Psoas muscle (tissue), 8 donors: ENCODE results near the gene CCNC. TPM values are rescaled to one million over a fixed set of nuclear protein-coding genes. Genes with fewer than 3 reads are reported as not detected.
"Not testable (repeated sequence)": the region's sequence is repeated elsewhere in the genome, so short reads cannot be mapped to it uniquely, and the experiment has no call there.

Experiments
- ATAC-seq, 4 donors: fragments of 200-7000 bp; cut with Tn5 transposase; one replicate each; pipeline ENCODE4 v1.9.1; 2020; ENCODE audit warnings: moderate library complexity in 3 of 4, mild to moderate bottlenecking in 2 of 4
- DNase-seq, 2 donors: peaks; one replicate each; pipeline ENCODE4 v3.0.0-alpha.2; 2020
- H3K27ac ChIP-seq: fragments of 200-600 bp; one replicate; pipeline ENCODE4 v1.8.0; 2022
- H3K27me3 ChIP-seq, 3 donors: fragments of 200-600 bp in 1 of 3; one replicate each; pipeline versions ENCODE4 v1.6.1 to v1.8.0; 2013 to 2022; ENCODE audit warnings: low read length in 2 of 3, mild to moderate bottlenecking in 2 of 3, moderate library complexity in 1 of 3; ENCODE audit not compliant: insufficient read depth in 3 of 3
- H3K36me3 ChIP-seq, 2 donors: fragments of 200-600 bp in 1 of 2; one replicate each; pipeline versions ENCODE4 v1.6.1 to v1.8.0; 2013 to 2022; ENCODE audit warnings: low read depth in 1 of 2, mild to moderate bottlenecking in 1 of 2, moderate library complexity in 1 of 2; ENCODE audit not compliant: insufficient read depth in 1 of 2
- H3K4me1 ChIP-seq: fragments of 200-600 bp; one replicate; pipeline ENCODE4 v1.8.0; 2022
- H3K4me3 ChIP-seq: fragments of 200-600 bp; one replicate; pipeline ENCODE4 v1.8.0; 2022; ENCODE audit warnings: mild to moderate bottlenecking
- H3K9me3 ChIP-seq: fragments of 200-600 bp; one replicate; pipeline ENCODE4 v1.8.0; 2022
- CTCF ChIP-seq: fragments of 200-600 bp; IDR thresholded peaks from one replicate; pipeline ENCODE4 v1.8.0; 2022; ENCODE audit warnings: antibody characterized with exemption
- WGBS, 3 donors: extraction: QIAGEN DNeasy Blood & Tissue Kit; methylation state at CpG; one replicate each; pipeline versions ENCODE4 v1.1.6 to v1.1.7; 2013; 5-methylcytosine and 5-hydroxymethylcytosine counted together
- intact Hi-C, 2 donors: fragments of 100-400 bp; cut with DNase I; formaldehyde crosslinking; loops; one replicate each; pipeline versions ENCODE4 v1.11.0 to v1.14.2; 2022
- polyA plus RNA-seq, 3 donors: library from polyadenylated mRNA; stranded (reverse); fragments of 200-250 nt; gene quantifications; one replicate each; pipeline ENCODE4 v1.2.3, GENCODE V29; 2013
- total RNA-seq, 4 donors: library from RNA; stranded (reverse); fragmentation: NEBNext Ultra II Directional in 2 of 4; extraction: Animal tissue kit (Norgen Biotek cat#: 25700) in 2 of 4; gene quantifications; one replicate each; pipeline versions ENCODE4 v1.2.1 to v1.2.4, GENCODE V29; 2021 to 2023
- donor health status: healthy with polysubstance abuse.
- donor health status: DM: no; HTN: no; CAD: no; lungs with moderate emphysema.
- donor health status: Bipolar disorder and iron deficiency.
- donor health status: healthy.
- donor health status: DM: yes; HTN: yes; CAD: no.
- donor health status: DM: no; HTN: no; CAD: no.
- donor health status: DM: no; HTN: no; CAD: no.
- donor health status: DM: yes; HTN: yes; CAD: no.

Gene CCNC
- total and polyA plus RNA-seq, 7 donors, result 12.4 to 24.5 (median 18.6) TPM

DNA sequence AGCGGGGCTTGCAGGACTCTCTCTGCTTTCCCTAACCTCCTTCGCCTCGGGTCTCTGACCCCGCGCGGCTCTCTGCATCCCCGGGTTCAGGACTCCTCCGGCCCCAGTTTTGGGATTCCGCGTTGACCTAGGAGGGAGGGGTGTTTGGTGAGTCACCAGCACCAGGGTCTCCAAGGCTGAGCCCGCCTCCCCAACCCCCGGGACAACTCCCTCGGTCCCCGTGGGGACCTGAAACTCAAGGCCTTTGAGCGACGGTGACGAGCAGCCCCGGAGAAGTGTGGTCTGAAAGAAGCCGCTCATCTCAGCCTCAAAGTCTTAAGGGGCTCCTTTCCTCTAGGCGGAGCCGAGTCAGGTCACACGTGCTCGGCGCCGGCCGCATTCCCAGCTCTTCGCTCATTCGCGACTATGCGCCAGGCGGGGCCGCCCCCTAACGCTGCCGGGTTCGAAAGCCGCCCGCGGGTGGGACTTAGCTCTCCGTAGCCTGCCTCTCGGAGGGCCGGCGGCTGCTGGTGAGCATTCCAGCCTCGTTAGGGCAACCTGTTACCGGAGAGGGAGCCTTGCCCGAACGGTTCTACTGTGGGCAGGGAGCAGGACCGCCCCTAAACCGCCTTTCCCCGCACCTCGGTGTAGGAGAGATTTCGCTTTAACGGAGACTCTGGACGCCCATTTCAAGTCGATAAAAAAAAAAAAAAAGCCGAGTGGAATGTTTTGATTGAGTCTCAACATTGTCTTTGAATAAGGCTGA is 35.1 kb upstream of the CCNC start:
- ATAC-seq (peak; percentile 22 to 57 (median 34)), DNase-seq (peak in 1 of 2 donors; percentile 52)
- intact Hi-C loops, result no loop called here
- H3K36me3 ChIP-seq, result no peaks in the 10 kb centered on the region
- H3K4me1 ChIP-seq, result peaks cover 29% of the 10 kb centered on the region
- TF ChIP-seq CTCF, result no peak
- H3K27me3 ChIP-seq, result peaks cover 13 to 100% (median 56%) of the 10 kb centered on the region in 3 donors
- 1% methylated on average over 55 of the region's 55 CpGs for WGBS, 3 donors
- no peaks in the 10 kb centered on the region for H3K9me3 ChIP-seq
- no peak overlapping the region for H3K27ac ChIP-seq
- H3K4me3 ChIP-seq, result peak overlapping the region; percentile 59

GRCh38 chr6:99602520-99603420 is 34.3 kb upstream of the CCNC start:
- no peak overlapping the region for H3K27ac ChIP-seq
- no peaks in the 10 kb centered on the region for H3K36me3 ChIP-seq
- peaks cover 17 to 100% (median 47%) of the 10 kb centered on the region in 3 donors for H3K27me3 ChIP-seq
- peaks cover 24% of the 10 kb centered on the region for H3K4me1 ChIP-seq
- ATAC-seq, result peak in 2 of 4 donors; percentile 40 to 41
- no peak for TF ChIP-seq CTCF
- intact Hi-C loops, result no loop called here
- 5 to 6% (median 6%) methylated on average over 44 to 54 of the region's 54 CpGs for WGBS, 3 donors
- peak overlapping the region; percentile 59 for H3K4me3 ChIP-seq
- no peak for DNase-seq
- no peaks in the 10 kb centered on the region for H3K9me3 ChIP-seq

DNA sequence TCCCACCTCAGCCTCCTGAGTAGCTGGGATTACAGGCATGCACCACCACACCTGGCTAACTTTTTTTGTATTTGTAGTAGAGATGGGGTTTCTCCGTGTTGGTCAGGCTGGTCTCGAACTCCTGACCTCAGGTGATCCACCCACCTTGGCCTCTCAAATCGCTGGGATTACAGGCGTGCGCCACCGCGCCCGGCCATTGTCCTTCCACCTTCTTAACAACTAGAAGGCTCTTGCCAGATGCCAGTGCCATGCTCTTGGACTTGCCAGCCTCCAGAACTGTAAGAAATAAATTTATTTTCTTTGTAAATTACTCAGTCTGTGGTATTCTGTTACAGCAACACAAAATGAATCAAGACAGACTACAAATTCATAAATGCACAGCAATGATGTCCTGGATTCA is 26.2 kb upstream of the CCNC start:
- not testable (repeated sequence) for H3K9me3 ChIP-seq, H3K4me1 ChIP-seq, H3K36me3 ChIP-seq, ATAC-seq, H3K4me3 ChIP-seq, H3K27ac ChIP-seq, DNase-seq
- WGBS, 3 donors, result 68 to 75% (median 69%) methylated on average over 8 of the region's 8 CpGs
- intact Hi-C loops, result loop anchor here in 1 of 2 donors (5.0 kb wide), 1 partner anchor 153 kb away; no protein-coding TSS in a partner anchor
- H3K27me3 ChIP-seq, result peaks cover 23 to 100% (median 28%) of the 10 kb centered on the region in 3 donors

GRCh38 chr6:99592900-99593299 is 24.4 kb upstream of the CCNC start:
- peaks cover 10% of the 10 kb centered on the region for H3K4me1 ChIP-seq
- H3K27ac ChIP-seq, result no peak overlapping the region
- no peaks in the 10 kb centered on the region for H3K36me3 ChIP-seq
- no peaks in the 10 kb centered on the region for H3K9me3 ChIP-seq
- intact Hi-C loops, result loop anchor here in 1 of 2 donors (5.0 kb wide), 1 partner anchor 154 kb away; no protein-coding TSS in a partner anchor
- TF ChIP-seq CTCF, result no peak
- H3K4me3 ChIP-seq, result no peak overlapping the region
- 23 to 51% (median 41%) methylated on average over 1 of the region's 1 CpG for WGBS, 3 donors
- peaks cover 23 to 100% (median 27%) of the 10 kb centered on the region in 3 donors for H3K27me3 ChIP-seq
- no peak for DNase-seq
- ATAC-seq, result no peak
